Right atrium auricular region (tissue), 2 donors: ENCODE measurements around the gene NCBP3. TPM values are rescaled to one million over a fixed set of nuclear protein-coding genes. Genes with fewer than 3 reads are reported as not detected.

Experiments
- DNase-seq: peaks from one replicate; pipeline ENCODE4 v3.0.0-alpha.2; 2019; ENCODE audit warnings: low spot score
- H3K27ac ChIP-seq, 2 donors: fragments of 200-600 bp; sonication (generic); 1 replicate in 1 of 2; 2 replicates in 1 of 2; pipeline ENCODE4 v1.5.1; 2016 to 2019
- H3K27me3 ChIP-seq, 2 donors: fragments of 200-600 bp; sonication (generic); one replicate each; pipeline versions ENCODE4 v1.5.1 to v1.6.0; 2017 to 2019
- H3K36me3 ChIP-seq: fragments of 200-600 bp; sonication (generic); one replicate; pipeline ENCODE4 v1.5.1; 2016
- H3K4me1 ChIP-seq, 2 donors: fragments of 200-600 bp; sonication (generic); one replicate each; pipeline versions ENCODE4 v1.5.1 to v1.6.0; 2017 to 2019
- H3K4me3 ChIP-seq, 2 donors: fragments of 200-600 bp; sonication (generic); 1 replicate in 1 of 2; 2 replicates in 1 of 2; pipeline ENCODE4 v1.5.1; 2017 to 2019; ENCODE audit warnings: mild to moderate bottlenecking in 1 of 2, moderate library complexity in 1 of 2
- H3K9me3 ChIP-seq, 2 donors: fragments of 200-600 bp; sonication (generic); one replicate each; pipeline ENCODE4 v1.5.1; 2019
- CTCF ChIP-seq, 2 donors: fragments of 200-600 bp; sonication (generic); IDR thresholded peaks; one replicate each; pipeline ENCODE4 v1.5.1; 2019; ENCODE audit warnings: antibody characterized with exemption in 2 of 2
- total RNA-seq, 2 donors: library from RNA; depleted of rRNA; stranded (reverse); fragments of >200 nt; gene quantifications; one replicate each; pipeline ENCODE4 v1.1.0, GENCODE V29; 2016

NCBP3 gene
- total RNA-seq, 2 donors from 2014 or later: 15.2 to 21.4 TPM

- Histone ChIP-seq H3K4me3 (no peak overlapping the region), H3K36me3 (peaks cover under 1% of the 10 kb centered on the region), H3K4me1 (peaks cover 0 to 32% of the 10 kb centered on the region in 2 donors), H3K27me3 (no peaks in the 10 kb centered on the region), H3K9me3 (no peaks in the 10 kb centered on the region), H3K27ac (no peak overlapping the region)
- TF ChIP-seq CTCF (IDR thresholded peaks at IDR 0.05): no peak
- DNase-seq: no peak
These were observed 44.3 kb downstream of the NCBP3 start for GRCh38 chr17:3801792-3802191.

DNA sequence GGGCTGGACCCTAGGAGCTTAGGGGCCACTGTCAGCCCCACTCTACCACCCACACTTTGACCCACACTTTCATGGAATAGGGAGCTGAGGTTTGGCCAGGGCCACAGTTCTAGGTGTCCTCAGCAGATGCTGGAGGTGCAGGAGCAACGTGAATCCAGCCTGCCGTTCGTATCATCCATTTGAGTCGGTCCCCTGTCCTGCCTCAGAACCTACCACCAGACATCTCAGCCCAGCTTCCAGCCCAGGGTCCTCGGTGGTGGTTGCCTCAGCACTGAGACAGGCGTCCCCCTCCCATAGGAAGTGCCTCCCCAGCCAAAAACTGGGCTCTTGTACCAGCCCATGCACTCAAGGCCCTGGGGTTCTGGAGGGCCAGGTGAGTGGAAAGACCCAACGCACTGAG lies 44.7 kb downstream of the NCBP3 start:
- H3K4me1 ChIP-seq: peaks cover 0 to 32% of the 10 kb centered on the region in 2 donors
- no peaks in the 10 kb centered on the region for H3K9me3 ChIP-seq
- H3K27ac ChIP-seq: no peak overlapping the region
- H3K4me3 ChIP-seq: no peak overlapping the region
- TF ChIP-seq CTCF (IDR thresholded peaks at IDR 0.05): no peak
- no peak for DNase-seq
- no peaks in the 10 kb centered on the region for H3K27me3 ChIP-seq
- H3K36me3 ChIP-seq: no peaks in the 10 kb centered on the region

GRCh38 chr17:3800362-3801271 lies 45.4 kb downstream of the NCBP3 start, which contains the start of gene ITGAE:
TSS of gene ITGAE (minus strand) at chr17:3801188. CDS start at chr17:3801144, 44 bp downstream.
- Histone ChIP-seq H3K36me3 (no peaks in the 10 kb centered on the region), H3K9me3 (no peaks in the 10 kb centered on the region), H3K4me1 (peaks cover 0 to 32% of the 10 kb centered on the region in 2 donors), H3K27me3 (no peaks in the 10 kb centered on the region), H3K27ac (no peak within 1 kb of the TSS), H3K4me3 (no peak within 1 kb of the TSS)
- no peak for TF ChIP-seq CTCF (IDR thresholded peaks at IDR 0.05)
- no peak for DNase-seq

- H3K4me1 ChIP-seq: peaks cover 0 to 29% of the 10 kb centered on the region in 2 donors
- no peak for TF ChIP-seq CTCF (IDR thresholded peaks at IDR 0.05)
- no peaks in the 10 kb centered on the region for H3K9me3 ChIP-seq
- H3K27ac ChIP-seq: no peak overlapping the region
- no peaks in the 10 kb centered on the region for H3K36me3 ChIP-seq
- H3K27me3 ChIP-seq: no peaks in the 10 kb centered on the region
- no peak overlapping the region for H3K4me3 ChIP-seq
- DNase-seq: no peak
These were observed 46.7 kb downstream of the NCBP3 start for GRCh38 chr17:3799181-3799945.

DNA sequence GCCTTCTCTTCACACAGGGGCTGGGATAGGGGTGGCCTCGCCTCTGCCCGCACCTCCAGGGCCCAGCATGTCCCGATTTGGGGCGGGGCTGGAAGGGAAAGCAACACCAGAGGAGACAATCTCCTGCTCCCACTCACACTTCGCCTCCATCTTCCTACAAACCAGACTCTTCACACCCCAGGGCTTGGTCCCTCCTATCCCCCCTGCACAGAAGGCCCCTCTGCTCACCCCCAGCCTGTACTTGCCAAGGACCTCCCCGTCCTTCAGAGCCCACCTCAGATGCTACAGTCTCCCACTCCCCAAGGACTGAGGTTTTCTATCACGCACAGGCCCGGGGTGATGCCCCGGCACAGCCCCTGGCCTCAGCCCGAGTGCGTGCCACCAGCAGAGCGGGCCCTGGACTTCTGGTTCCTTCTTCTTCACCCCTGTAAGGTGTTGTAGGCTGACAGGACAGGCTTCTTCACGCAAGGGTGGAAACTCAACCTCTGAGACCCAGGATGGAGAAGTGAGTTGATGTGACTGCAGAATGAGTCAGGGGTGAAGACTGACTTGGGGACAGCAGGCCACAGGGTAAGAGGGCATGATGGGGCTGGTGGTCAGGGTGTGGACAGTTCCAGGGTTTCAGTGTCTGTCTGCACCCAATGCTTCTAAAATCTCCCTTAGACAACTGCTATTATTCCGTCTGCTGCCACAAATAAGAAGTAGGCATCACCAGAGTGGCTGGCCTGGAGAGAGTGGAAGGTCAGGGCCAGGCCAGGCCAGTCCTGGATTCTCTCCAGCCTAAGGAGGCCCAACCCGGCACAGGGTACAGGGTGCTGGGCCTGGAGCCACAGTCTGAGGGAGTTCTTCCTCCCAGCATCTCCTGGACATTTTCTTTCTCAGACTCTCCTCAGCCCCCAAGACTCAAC lies 47.5 kb downstream of the NCBP3 start:
- Histone ChIP-seq H3K9me3 (no peaks in the 10 kb centered on the region), H3K4me3 (no peak overlapping the region)
- TF ChIP-seq CTCF (IDR thresholded peaks at IDR 0.05): no peak

More for the DNA sequence above, 47.5 kb downstream of the NCBP3 start:
- Histone ChIP-seq H3K36me3 (no peaks in the 10 kb centered on the region), H3K27me3 (no peaks in the 10 kb centered on the region), H3K27ac (no peak overlapping the region), H3K4me1 (peaks cover 0 to 26% of the 10 kb centered on the region in 2 donors)
- no peak for DNase-seq
